Measurements from ENCODE around the gene ODF2L.
A peak's percentile ranks its signal among the peaks of the same experiment; 100 is the strongest.

ODF2L gene

GRCh38 chr1:86394416-86394815 is 1.7 kb downstream of the ODF2L start:
- TF ChIP-seq CTCF (IDR thresholded peaks at IDR 0.05; ENCODE audit: low read depth, low read length) = no peak
- peak; percentile 46 to 80 for DNase-seq (ENCODE audit: low read depth in 2 of 2)
- H3K4me3 ChIP-seq (replicated peaks in 1 of 2; ENCODE audit: low read depth in 2 of 2, low read length in 2 of 2) = peak overlapping the region in 1 of 2 donors; percentile 76

GRCh38 chr1:86389307-86389706 is 6.8 kb downstream of the ODF2L start:
- no peak overlapping the region for H3K4me3 ChIP-seq (replicated peaks in 1 of 2; ENCODE audit: low read depth in 2 of 2, low read length in 2 of 2)
- peak in 1 of 2 donors; percentile 11 for DNase-seq (ENCODE audit: low read depth in 2 of 2)
- TF ChIP-seq CTCF (IDR thresholded peaks at IDR 0.05; ENCODE audit: low read depth, low read length) = no peak

- no peak overlapping the region for H3K4me3 ChIP-seq (replicated peaks in 1 of 2; ENCODE audit: low read depth in 2 of 2, low read length in 2 of 2)
- peak; percentile 15 to 27 for DNase-seq (ENCODE audit: low read depth in 2 of 2)
- TF ChIP-seq CTCF (IDR thresholded peaks at IDR 0.05; ENCODE audit: low read depth, low read length) = no peak
Measured at GRCh38 chr1:86388777-86389176, 7.3 kb downstream of the ODF2L start.

GRCh38 chr1:86387916-86388627 is 8.1 kb downstream of the ODF2L start:
- H3K4me3 ChIP-seq (replicated peaks in 1 of 2; ENCODE audit: low read depth in 2 of 2, low read length in 2 of 2) = no peak overlapping the region
- DNase-seq (ENCODE audit: low read depth in 2 of 2) = peak; percentile 8 to 22
- TF ChIP-seq CTCF (IDR thresholded peaks at IDR 0.05; ENCODE audit: low read depth, low read length) = no peak

GRCh38 chr1:86382878-86383277 is 13.2 kb downstream of the ODF2L start:
- TF ChIP-seq CTCF (IDR thresholded peaks at IDR 0.05; ENCODE audit: low read depth, low read length) = no peak

GRCh38 chr1:86381223-86381622 is 14.9 kb downstream of the ODF2L start:
- no peak overlapping the region for H3K4me3 ChIP-seq (replicated peaks in 1 of 2; ENCODE audit: low read depth in 2 of 2, low read length in 2 of 2)
- no peak for DNase-seq (ENCODE audit: low read depth in 2 of 2)
- TF ChIP-seq CTCF (IDR thresholded peaks at IDR 0.05; ENCODE audit: low read depth, low read length) = no peak

More at GRCh38 chr1:86382878-86383277, 13.2 kb downstream of the ODF2L start:
- H3K4me3 ChIP-seq (replicated peaks in 1 of 2; ENCODE audit: low read depth in 2 of 2, low read length in 2 of 2) = no peak overlapping the region
- DNase-seq (ENCODE audit: low read depth in 2 of 2) = peak; percentile 51 to 59
